Prostate gland (tissue), 2 donors: ENCODE data around the gene TACC2.

Experiments
- CTCF ChIP-seq, 4 experiments: fragments of 200-600 bp in 2 of 4; fragments of 450-650 bp in 2 of 4; sonication (generic) in 2 of 4; IDR thresholded peaks; 1 replicate in 3 of 4; 2 replicates in 1 of 4; pipeline ENCODE4 v1.5.1; 2016 to 2019; ENCODE audit warnings: antibody characterized with exemption in 4 of 4, mild to moderate bottlenecking in 2 of 4, moderate library complexity in 2 of 4
- POLR2A ChIP-seq: fragments of 450-650 bp; IDR thresholded peaks from one replicate; pipeline ENCODE4 v1.6.1; 2016; ENCODE audit warnings: antibody characterized with exemption, mild to moderate bottlenecking
- POLR2AphosphoS5 ChIP-seq: sonication (generic); formaldehyde crosslinking; IDR thresholded peaks from one replicate; pipeline ENCODE4 v1.6.1; 2017; ENCODE audit warnings: antibody characterized with exemption

GRCh38 chr10:122139627-122140170 is 150.7 kb downstream of the TACC2 start:
- TF ChIP-seq POLR2A (no peak), CTCF (IDR thresholded peaks at IDR 0.05) (no peak), POLR2AphosphoS5 (no peak)
